ENCODE measurements around the gene DUSP9. TPM values are rescaled to one million over a fixed set of nuclear protein-coding genes. Genes with fewer than 3 reads are reported as not detected.

The DUSP9 gene
- total and polyA plus RNA-seq, 2 donors (not counting 3 experiments of a cell fraction or from before 2014, with no cell fraction given) = 0.04 TPM; not detected in 1

- no peaks in the 10 kb centered on the region for H3K9me1 ChIP-seq (replicated peaks; ENCODE audit: control insufficient read depth, extremely low read depth, insufficient read depth, low read length)
- CTCF ChIA-PET = interaction anchor here (1.2 to 2.7 kb wide), 4 partner anchors 19 to 111 kb away, joined by 3 to 12 read pairs (median 6); no protein-coding TSS in a partner anchor
- no peak overlapping the region for H3K9ac ChIP-seq (replicated peaks; ENCODE audit: extremely low read depth, insufficient read depth, low read length)
- H3K4me2 ChIP-seq (ENCODE audit: insufficient read depth, low read length) = no peak overlapping the region
- intact Hi-C loops (cut with micrococcal nuclease) = loop anchor here (1.0 kb wide), 1 partner anchor 111 kb away; no protein-coding TSS in a partner anchor
- POLR2A ChIA-PET = no interaction called here
- H3K36me3 ChIP-seq (ENCODE audit: control insufficient read depth in 2 of 2, extremely low read depth in 1 of 2, insufficient read depth in 2 of 2, low read length in 2 of 2) = no peaks in the 10 kb centered on the region
- dilution Hi-C loops (cut with MboI; ENCODE audit: extremely low pct_ligation_motif_present, low sequenced_read_pairs) = no loop called here
- peaks cover 27 to 30% of the 10 kb centered on the region in 2 experiments for H3K27me3 ChIP-seq (ENCODE audit: control insufficient read depth in 2 of 2, insufficient read depth in 2 of 2, low read length in 2 of 2)
- H2AFZ ChIP-seq (ENCODE audit: low read depth, low read length) = no peak overlapping the region
- H3K4me1 ChIP-seq (ENCODE audit: control insufficient read depth, extremely low read depth, insufficient read depth, low read length) = no peaks in the 10 kb centered on the region
- no peak overlapping the region for H3K27ac ChIP-seq (ENCODE audit: insufficient read depth, low read depth, low read length)
- FAIRE-seq = no peak
- no peaks in the 10 kb centered on the region for H4K20me1 ChIP-seq (replicated peaks; ENCODE audit: control insufficient read depth, extremely low read depth, insufficient read depth, low read length)
- BruUV-seq (replicated peaks) = no TSS peak
- no peaks in the 10 kb centered on the region for H3K79me2 ChIP-seq (ENCODE audit: control insufficient read depth, insufficient read depth, low read length)
- DNase-seq (ENCODE audit: low read depth, low spot score) = no peak
- H3K9me3 ChIP-seq (replicated peaks; ENCODE audit: control insufficient read depth, insufficient read depth, low read length) = no peaks in the 10 kb centered on the region
- H3K4me3 ChIP-seq (replicated peaks in 1 of 3; ENCODE audit: insufficient read depth in 1 of 3, low read depth in 1 of 3, low read length in 3 of 3) = no peak overlapping the region
- TF ChIP-seq JUN (IDR thresholded peaks at IDR 0.05; ENCODE audit: borderline replicate concordance, insufficient read depth, insufficient read length, low read depth) = no peak
- no peak for TF ChIP-seq GATA2 (IDR thresholded peaks at IDR 0.05; ENCODE audit: insufficient read depth, insufficient read length, low read depth, low read length)
- TF ChIP-seq MAX (IDR thresholded peaks at IDR 0.05; ENCODE audit: insufficient read depth, insufficient read length) = no peak
- no peak for TF ChIP-seq EZH2 (IDR thresholded peaks at IDR 0.05; ENCODE audit: borderline replicate concordance, low read depth, low read length, severe bottlenecking)
- no peak for TF ChIP-seq POLR2AphosphoS5 (IDR thresholded peaks at IDR 0.05; ENCODE audit: insufficient read depth, low read depth, low read length)
- no peak for TF ChIP-seq MYC (IDR thresholded peaks at IDR 0.05; ENCODE audit: low read depth, low read length)
- no peak for TF ChIP-seq FOS (IDR thresholded peaks at IDR 0.05; ENCODE audit: borderline replicate concordance, insufficient read depth, low read length)
- no peak for TF ChIP-seq CTCF (IDR thresholded peaks at IDR 0.05; ENCODE audit: extremely low read depth in 1 of 2, insufficient read depth in 1 of 2, low read depth in 1 of 2, low read length in 2 of 2)
- no peak for TF ChIP-seq POLR2A (IDR thresholded peaks at IDR 0.05; ENCODE audit: low read depth, low read length)
Measured at GRCh38 chrX:153649915-153650782, 3.1 kb downstream of the DUSP9 start.
